GM21576 (cell line): ENCODE data around the gene LIMA1.
"Not testable (repeated sequence)": the region's sequence is repeated elsewhere in the genome, so short reads cannot be mapped to it uniquely, and the experiment has no call there.

Experiments used
- ATAC-seq: cut with Tn5 transposase; IDR thresholded peaks from one replicate; pipeline ENCODE4 v1.9.1; 2021; ENCODE audit warnings: mild to moderate bottlenecking, moderate library complexity; ENCODE audit not compliant: unreplicated experiment

LIMA1 gene

GRCh38 chr12:50249464-50250182 is 33.7 kb downstream of the LIMA1 start:
- ATAC-seq = no peak

GRCh38 chr12:50248883-50249282 is 34.4 kb downstream of the LIMA1 start:
- no peak for ATAC-seq

DNA sequence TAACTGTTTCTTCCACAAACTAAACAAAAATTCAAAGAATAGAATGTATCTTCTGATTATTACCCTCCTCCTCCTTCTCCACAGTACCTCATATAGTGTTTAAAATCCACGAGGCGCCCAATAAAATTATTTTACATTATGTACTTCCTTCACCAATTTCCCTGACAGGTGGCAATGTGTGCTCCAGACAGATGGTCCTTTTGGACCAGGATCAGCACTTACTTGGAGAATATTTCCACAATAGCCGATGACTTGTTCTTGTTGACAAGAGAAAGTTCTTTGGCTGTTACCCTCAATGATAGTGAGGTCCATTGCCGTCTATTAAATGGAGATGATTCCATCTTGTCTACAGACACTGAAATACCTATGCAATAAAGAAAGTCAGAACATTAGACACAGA is 34.9 kb downstream of the LIMA1 start:
- no peak for ATAC-seq

GRCh38 chr12:50247665-50248064 is 35.7 kb downstream of the LIMA1 start:
- not testable (repeated sequence) for ATAC-seq

GRCh38 chr12:50246873-50247612 is 36.3 kb downstream of the LIMA1 start:
- ATAC-seq = no peak

GRCh38 chr12:50246197-50246865 is 37.0 kb downstream of the LIMA1 start:
- no peak for ATAC-seq

DNA sequence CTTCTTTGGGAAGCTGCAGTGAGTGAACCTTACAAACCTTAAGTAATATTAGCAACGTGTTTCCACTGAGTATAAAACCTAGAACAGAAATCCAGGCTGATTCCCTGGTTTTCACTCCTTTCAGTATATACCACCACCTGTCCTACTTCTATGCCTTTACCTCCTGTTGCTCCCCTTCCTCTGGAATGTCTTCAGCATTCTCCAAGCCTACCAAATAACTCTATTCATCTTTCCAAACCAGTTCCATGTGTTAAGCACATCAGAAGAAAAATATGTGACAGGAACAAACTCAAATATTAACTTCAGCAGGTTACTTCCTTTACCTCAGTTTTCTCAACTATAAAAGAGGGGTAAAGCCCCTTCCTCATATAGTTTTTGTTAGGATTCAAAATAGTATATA is 39.8 kb downstream of the LIMA1 start:
- ATAC-seq = no peak

DNA sequence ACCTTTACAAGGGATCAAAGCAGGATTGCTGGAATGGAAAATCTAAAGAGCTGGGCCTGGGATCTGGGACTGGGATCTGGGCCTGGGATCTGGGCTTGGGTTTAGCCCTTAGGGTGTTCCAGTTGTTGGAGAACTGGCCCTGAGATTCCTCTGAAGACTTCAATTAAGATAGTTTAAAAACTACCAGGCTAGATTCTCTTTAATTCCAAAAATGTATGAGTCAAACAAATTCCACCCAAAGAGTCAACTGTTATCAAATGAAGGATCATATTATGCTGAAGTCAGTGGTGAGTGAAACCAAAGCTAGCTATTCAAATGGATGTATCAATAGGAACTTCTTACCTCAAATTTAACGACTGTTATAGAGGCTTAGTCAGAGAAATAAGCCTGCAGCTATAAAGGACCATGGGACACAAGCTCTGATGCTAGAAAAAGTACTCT is 40.5 kb downstream of the LIMA1 start:
- no peak for ATAC-seq

DNA sequence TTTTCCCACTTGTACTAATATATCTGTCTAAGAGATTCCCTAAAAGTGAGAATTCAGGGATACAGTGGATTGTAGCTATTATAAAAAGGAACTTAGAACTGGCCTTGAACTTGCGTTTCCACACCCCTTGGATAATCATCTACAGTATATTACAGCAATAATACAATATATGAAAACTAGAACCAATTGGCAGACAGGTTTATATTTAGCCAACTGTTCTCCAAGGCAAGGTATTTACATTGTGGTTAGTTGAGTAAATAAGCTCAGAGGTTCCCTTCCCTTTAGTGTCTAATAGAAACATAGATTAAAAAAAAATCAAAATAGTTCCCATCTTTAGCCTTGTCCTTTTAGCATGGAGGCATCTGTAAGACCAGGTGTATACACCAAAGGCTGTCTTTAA is 42.1 kb downstream of the LIMA1 start:
- no peak for ATAC-seq

DNA sequence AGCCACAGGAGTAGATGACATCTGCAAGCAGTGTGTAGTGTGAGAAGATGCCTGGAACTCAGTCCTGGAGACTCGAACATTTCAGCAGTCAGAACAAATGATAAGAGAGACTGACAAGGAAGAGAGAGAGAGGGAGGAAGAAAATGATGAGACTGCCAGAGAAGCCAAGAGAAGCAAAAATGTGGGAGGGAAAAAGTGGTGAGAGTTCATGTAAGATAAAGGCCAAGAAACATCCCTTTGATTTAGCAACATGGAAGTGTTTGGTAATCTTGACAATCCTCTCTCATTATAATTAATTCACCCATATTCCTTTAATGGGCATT is 42.6 kb downstream of the LIMA1 start:
- ATAC-seq = no peak

- ATAC-seq = no peak
Observed at GRCh38 chr12:50240096-50240791, 43.1 kb downstream of the LIMA1 start.

DNA sequence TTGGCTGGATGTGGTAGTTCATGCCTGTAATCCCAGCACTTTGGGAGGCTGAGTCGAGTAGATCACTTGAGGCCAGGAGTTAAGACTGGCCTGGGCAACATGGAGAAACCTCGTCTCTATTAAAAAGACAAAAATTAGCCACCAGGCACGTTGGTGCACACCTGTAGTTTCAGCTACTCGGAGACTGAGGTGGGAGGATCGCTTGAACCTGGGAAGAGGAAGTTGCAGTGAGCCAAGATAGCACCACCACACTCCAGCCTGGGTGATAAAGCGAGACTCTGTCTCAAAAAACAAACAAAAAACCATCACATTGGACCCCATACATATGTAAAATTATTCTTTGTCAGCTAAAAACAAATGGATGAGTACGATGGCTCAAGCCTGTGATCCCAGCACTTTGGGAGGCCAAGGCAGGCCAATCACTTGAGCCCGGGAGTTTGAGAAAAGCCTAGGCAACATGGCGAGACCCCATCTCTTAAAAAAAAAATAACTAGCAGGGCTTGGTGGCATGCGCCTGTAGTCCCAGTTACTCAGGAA is 43.9 kb downstream of the LIMA1 start:
- no peak for ATAC-seq

GRCh38 chr12:50234347-50234746 is 49.0 kb downstream of the LIMA1 start:
- no peak for ATAC-seq

- ATAC-seq = no peak
Observed at GRCh38 chr12:50232771-50233209, 50.5 kb downstream of the LIMA1 start.

GRCh38 chr12:50232206-50232605 is 51.1 kb downstream of the LIMA1 start:
- no peak for ATAC-seq

GRCh38 chr12:50231346-50231745 is 52.0 kb downstream of the LIMA1 start:
- ATAC-seq = no peak

DNA sequence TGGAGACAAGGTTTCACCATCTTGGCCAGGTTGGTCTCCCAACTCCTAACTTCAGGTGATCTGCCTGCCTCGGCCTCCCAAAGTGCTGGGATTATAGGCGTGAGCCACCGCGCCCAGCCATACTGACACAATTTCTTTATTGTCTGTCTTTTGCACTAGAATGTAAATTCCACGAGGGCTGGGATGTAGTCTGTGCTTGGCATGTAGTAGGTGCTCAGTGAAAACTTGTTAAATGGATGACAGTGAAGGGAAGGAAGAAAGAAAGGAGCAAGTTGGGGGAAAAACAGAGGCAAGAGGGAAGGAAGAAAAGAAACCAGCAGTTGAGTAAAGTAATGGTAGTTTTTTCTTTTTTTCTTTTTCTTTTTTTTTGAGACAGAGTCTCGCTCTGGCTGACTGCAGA is 53.1 kb downstream of the LIMA1 start:
- ATAC-seq = no peak

- ATAC-seq = peak; percentile 52
Observed at GRCh38 chr12:50224026-50224692, 59.2 kb downstream of the LIMA1 start.

- ATAC-seq = no peak
Observed at GRCh38 chr12:50222275-50222783, 61.0 kb downstream of the LIMA1 start.

DNA sequence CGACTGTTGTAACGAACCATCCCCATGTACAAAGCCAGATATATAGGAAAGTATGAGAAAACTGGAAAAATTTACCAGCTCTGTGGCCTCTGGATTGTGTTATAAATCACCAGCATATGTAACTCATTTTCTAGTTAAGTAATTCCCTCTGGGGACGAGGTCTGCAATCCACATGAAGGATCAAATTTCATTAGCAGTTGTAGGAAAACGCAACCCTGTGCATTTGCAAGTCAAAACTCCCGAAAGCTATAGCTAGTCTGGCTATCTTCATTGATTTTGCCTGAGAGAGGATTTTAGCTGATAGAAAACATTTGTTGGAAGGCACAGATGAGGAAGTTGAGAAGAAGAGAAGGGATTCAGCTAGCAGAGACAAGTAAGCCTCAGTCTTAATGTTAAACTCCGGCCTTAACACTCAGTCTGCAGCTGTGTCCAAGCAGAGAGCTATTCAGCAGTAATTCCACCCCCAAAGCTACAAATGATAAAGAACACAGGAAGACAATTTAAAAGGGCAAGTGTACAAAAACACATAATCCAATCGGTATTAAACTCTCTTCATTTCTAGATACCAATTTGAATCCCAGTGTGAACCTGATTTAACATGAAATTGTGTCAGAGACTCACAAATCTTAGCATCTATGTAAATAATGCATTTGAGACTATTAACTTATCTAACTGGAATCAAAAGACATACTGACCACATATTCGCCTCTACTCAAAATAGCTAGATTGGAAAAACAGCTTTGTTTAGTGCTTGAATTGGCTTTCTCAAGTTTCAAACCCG is 61.9 kb downstream of the LIMA1 start:
- no peak for ATAC-seq
